NCI-H1048 (cell line): ENCODE measurements around the gene DCHS2.

Source experiments
- DNase-seq: peaks from one replicate; lab custom pipeline; 2025; lab: John Stamatoyannopoulos, UW

Gene DCHS2

DNA sequence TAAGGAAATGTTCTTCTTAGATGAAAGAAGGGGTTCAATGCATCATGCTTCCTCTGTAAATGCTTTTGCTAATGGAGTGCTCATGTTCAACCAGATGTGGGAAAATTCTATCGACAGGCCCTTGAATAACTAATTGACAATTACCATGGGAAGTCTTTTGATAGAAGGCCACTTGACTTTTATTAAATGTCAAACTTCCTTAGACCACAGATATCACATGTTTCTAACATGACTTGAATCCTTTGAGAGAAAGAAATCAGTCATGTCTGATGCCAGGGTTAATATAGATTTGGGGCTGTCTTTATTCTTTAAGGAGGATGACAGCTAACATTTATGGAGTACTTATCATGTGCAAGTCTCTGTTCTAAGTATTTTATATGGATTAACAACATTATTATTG is 280.1 kb downstream of the DCHS2 start:
- DNase-seq = no peak

- no peak for DNase-seq
Measured at GRCh38 chr4:154208424-154208823, 283.2 kb downstream of the DCHS2 start.

DNA sequence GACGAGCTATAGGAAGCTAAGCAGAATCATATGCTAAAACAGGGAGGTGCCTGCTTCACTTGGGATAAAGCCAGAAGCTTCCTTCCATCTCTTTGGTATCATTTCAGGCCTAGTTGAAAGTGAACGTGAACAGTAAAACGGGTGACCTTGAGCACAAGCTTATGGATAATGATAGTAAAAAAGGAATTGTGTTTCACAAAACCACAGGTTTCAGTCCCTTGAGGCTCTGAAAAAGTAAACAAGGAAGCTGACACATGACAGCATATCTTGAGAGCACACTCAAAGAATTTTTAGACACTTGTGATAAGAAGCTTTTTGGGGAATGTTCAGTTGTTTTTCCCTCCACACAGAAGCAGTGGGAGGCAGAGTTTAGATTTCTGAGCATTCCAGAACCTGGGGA is 286.1 kb downstream of the DCHS2 start:
- no peak for DNase-seq

GRCh38 chr4:154194649-154195048 is 296.9 kb downstream of the DCHS2 start:
- no peak for DNase-seq

GRCh38 chr4:154192585-154192984 is 299.0 kb downstream of the DCHS2 start:
- no peak for DNase-seq

- no peak for DNase-seq
Measured at GRCh38 chr4:154189346-154189745, 302.3 kb downstream of the DCHS2 start.

DNA sequence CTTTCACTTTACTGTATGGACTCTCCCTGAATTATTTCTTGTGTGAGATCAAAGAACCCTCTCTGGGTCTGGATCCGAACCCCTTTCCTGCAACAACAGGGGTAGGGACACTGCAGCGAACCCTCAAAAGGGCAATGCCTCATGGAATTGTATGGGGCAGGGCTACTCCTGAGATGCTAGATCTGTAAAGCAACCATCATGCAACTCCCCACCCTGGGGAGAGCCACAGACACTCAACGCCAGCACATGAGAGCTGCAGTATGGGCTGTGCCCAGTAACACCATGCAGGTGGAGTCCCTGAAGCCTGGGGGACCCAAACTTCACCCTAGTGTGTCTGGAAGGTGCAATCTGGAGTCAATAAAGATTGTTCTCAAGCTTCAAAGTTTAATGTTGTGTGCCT is 304.7 kb downstream of the DCHS2 start:
- DNase-seq = no peak

GRCh38 chr4:154186035-154186434 is 305.6 kb downstream of the DCHS2 start:
- no peak for DNase-seq

GRCh38 chr4:154184238-154184637 is 307.4 kb downstream of the DCHS2 start:
- no peak for DNase-seq

DNA sequence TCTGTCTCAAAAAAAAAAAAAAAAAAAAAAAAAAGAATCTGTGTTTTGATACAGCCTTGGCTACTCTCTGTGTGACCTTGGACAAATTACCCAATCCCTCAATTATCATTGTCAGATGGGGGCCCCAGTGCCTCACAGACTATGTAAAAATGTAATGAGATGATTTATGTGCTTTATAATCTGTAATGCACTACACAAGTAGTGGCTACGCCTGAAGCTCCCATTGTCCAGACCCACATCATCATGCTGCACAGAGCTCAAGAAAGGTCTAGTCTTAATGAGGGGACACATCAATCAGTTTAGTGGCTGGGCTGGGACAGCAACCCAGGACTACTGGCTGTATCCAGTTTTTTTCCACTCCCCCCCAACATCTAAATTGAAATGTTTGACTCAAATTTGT is 308.3 kb downstream of the DCHS2 start:
- DNase-seq = no peak
